Lower leg skin (tissue), 3 donors: ENCODE data around the gene KRTAP5-4.

Experiments
- CTCF ChIP-seq, 3 donors: fragments of 450-650 bp; IDR thresholded peaks; one replicate each; pipeline ENCODE4 v1.5.1; 2016; ENCODE audit warnings: antibody characterized with exemption in 3 of 3, mild to moderate bottlenecking in 3 of 3, moderate library complexity in 2 of 3
- POLR2A ChIP-seq, 2 donors: fragments of 450-650 bp; IDR thresholded peaks; one replicate each; pipeline ENCODE4 v1.6.1; 2016 to 2017; ENCODE audit warnings: antibody characterized with exemption in 2 of 2, mild to moderate bottlenecking in 1 of 2, moderate library complexity in 1 of 2

- TF ChIP-seq POLR2A (IDR thresholded peaks at IDR 0.05) (no peak), CTCF (IDR thresholded peaks at IDR 0.05) (no peak)
These were observed 47.0 kb downstream of the KRTAP5-4 start for GRCh38 chr11:1574933-1575242.
